ENCODE results near the gene ARHGEF17.

The ARHGEF17 gene, protein sequence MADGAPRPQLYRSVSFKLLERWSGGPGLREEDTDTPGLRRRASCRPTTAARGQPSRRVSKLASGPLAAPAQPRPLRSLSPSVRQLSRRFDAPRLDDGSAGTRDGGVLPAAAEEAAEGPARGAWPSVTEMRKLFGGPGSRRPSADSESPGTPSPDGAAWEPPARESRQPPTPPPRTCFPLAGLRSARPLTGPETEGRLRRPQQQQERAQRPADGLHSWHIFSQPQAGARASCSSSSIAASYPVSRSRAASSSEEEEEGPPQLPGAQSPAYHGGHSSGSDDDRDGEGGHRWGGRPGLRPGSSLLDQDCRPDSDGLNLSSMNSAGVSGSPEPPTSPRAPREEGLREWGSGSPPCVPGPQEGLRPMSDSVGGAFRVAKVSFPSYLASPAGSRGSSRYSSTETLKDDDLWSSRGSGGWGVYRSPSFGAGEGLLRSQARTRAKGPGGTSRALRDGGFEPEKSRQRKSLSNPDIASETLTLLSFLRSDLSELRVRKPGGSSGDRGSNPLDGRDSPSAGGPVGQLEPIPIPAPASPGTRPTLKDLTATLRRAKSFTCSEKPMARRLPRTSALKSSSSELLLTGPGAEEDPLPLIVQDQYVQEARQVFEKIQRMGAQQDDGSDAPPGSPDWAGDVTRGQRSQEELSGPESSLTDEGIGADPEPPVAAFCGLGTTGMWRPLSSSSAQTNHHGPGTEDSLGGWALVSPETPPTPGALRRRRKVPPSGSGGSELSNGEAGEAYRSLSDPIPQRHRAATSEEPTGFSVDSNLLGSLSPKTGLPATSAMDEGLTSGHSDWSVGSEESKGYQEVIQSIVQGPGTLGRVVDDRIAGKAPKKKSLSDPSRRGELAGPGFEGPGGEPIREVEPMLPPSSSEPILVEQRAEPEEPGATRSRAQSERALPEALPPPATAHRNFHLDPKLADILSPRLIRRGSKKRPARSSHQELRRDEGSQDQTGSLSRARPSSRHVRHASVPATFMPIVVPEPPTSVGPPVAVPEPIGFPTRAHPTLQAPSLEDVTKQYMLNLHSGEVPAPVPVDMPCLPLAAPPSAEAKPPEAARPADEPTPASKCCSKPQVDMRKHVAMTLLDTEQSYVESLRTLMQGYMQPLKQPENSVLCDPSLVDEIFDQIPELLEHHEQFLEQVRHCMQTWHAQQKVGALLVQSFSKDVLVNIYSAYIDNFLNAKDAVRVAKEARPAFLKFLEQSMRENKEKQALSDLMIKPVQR (N-terminal part only)

DNA sequence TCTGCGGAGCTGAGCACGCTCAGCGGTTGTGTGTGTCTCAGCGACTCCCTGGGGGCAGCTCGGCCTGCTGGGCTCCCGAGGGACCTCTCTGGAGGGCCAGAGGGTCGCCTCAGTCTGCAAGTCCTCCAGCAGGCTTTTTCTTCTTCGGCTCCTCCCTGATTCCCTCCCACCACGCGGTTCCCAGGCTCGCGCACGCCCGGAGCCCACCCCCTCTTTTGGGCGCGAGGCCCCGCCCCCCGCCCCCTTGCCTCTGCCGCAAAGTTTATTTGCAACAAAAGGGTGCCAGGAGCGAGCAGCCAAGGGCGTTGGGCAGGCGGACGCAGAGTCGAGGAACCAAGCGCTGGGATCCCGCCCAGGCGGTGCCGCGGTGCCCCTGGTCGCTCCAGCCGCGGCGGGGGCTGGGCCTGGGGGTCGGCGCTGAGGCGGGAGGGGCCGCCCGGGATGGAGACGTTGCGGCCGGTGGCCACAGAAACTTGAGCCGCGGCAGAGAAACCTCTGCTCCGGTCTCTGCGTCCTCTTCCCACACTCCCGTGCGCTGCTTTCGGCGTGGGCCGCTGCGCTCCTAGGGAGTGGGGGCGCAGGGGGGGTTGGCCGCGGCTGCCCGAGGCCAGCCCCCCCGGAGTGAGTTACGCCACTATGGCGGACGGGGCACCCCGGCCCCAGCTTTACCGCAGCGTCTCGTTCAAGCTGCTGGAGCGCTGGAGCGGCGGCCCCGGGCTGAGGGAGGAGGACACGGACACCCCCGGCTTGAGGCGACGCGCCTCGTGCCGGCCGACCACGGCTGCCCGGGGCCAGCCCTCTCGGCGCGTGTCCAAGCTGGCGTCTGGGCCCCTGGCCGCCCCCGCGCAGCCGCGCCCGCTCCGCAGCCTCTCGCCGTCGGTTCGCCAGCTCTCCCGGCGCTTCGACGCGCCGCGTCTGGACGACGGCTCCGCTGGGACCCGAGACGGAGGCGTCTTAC lies at the start of gene ARHGEF17:
TSS of gene ARHGEF17 (plus strand) at position 274 of the 958 bp plus-strand sequence. CDS start at position 637, 363 bp downstream.
- peak within 1 kb of the TSS; percentile 88 for H3K4me3 Mint-ChIP-seq
- H3K4me1 Mint-ChIP-seq (ENCODE audit: low read depth) = peaks cover 6% of the 10 kb centered on the region
- no peaks in the 10 kb centered on the region for H3K9me3 Mint-ChIP-seq
- DNase-seq (ENCODE audit: low spot score) = peak; percentile 10
- peak within 1 kb of the TSS; percentile 78 for H3K27ac Mint-ChIP-seq
- no peaks in the 10 kb centered on the region for H3K36me3 Mint-ChIP-seq (ENCODE audit: low read depth)
- H3K27me3 Mint-ChIP-seq (ENCODE audit: low read depth) = peaks cover 34% of the 10 kb centered on the region

DNA sequence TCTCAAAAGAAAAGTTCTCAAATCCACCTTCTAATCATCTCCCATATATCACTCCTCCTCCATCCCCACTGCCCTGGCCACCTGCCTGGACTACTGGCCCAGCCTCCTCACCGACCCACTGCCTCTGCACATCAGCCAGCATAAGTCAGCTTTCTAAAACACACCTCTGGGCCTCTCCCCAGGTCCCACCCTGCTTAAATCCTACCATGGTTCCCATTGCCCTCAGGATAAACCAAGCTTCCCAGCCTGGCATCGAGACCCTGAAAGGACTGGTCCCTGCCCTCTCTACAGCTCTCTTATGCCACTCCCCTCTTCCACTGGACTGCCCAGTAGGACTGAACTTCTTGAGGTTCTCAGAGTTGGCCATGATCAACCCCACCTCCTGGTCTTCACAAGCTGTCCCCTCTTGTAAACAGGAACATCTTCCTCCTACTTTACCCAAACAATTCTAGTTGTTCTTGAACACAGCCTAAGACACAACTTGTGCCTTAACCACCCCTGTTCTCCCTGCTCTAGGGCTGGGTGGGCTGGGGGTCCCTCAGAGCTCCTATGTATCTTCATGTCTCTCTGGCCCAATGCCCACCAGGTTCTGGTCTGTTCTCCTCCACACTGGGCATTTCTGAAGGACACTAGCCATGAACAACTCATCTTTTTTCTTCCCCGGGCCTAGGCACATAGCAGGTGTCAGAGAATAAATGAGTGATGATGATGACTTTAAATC lies 48.5 kb upstream of the ARHGEF17 start:
- no peak overlapping the region for H3K27ac Mint-ChIP-seq
- no peaks in the 10 kb centered on the region for H3K4me1 Mint-ChIP-seq (ENCODE audit: low read depth)

DNA sequence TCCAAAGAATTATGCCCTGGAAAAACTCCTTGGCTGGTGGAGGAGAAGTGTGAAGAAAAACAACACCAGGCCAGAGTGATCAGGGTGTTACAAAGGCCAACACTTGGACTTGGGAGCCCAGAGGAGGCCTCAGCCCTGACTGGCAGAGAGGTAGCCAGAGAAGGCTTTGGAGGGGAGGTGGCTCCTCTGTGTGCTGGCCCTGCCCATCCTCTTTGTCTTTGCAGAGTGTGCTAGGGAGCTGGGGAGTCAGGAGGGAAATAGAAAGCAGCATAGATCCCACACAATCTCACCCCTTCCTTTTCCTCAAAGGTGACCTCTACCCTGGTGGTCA lies 48.0 kb upstream of the ARHGEF17 start:
- Mint-ChIP-seq H3K27me3 (ENCODE audit: low read depth) (peaks cover 29% of the 10 kb centered on the region), H3K36me3 (ENCODE audit: low read depth) (no peaks in the 10 kb centered on the region)

More for the DNA sequence above, 48.5 kb upstream of the ARHGEF17 start:
- Mint-ChIP-seq H3K36me3 (ENCODE audit: low read depth) (no peaks in the 10 kb centered on the region), H3K27me3 (ENCODE audit: low read depth) (peaks cover 23% of the 10 kb centered on the region), H3K4me3 (no peak overlapping the region), H3K9me3 (no peaks in the 10 kb centered on the region)
- DNase-seq (ENCODE audit: low spot score) = no peak

DNA sequence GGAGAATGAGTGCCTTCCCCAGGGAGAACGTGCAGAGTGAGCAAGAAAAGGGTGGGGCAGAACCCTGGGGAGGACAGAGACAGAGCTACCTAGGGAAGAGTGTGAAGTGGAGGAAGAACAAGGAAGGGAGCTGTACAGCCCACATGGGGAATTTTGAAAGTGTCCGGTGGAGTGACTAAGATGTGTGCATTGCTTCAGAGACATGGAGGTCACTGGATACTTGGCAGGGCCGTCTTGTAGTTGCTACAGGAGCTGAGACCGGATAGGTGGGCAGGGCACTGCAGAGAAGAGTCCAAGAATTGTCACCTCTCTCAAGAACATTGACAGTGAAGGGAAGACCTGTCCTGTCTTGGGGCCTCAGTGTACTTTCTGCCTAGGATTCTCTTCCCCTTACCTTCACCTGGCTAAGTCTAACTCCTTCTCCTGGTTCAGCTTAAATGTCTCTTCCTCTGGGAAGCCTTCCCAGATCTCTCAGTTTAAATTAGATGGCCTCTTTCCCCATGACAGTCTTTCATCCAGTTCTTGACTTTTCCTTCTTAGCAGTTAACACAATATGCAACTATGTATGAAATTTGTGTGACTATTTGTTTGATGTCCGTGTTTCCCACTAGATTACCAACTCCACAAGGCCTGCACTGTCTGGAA lies 45.1 kb upstream of the ARHGEF17 start:
- no peak for DNase-seq (ENCODE audit: low spot score)
- Mint-ChIP-seq H3K36me3 (ENCODE audit: low read depth) (no peaks in the 10 kb centered on the region), H3K4me3 (no peak overlapping the region), H3K4me1 (ENCODE audit: low read depth) (no peaks in the 10 kb centered on the region), H3K27me3 (ENCODE audit: low read depth) (peaks cover 40% of the 10 kb centered on the region), H3K9me3 (no peaks in the 10 kb centered on the region), H3K27ac (no peak overlapping the region)

More for the DNA sequence above, 48.0 kb upstream of the ARHGEF17 start:
- Mint-ChIP-seq H3K4me3 (no peak overlapping the region), H3K27ac (no peak overlapping the region), H3K4me1 (ENCODE audit: low read depth) (no peaks in the 10 kb centered on the region), H3K9me3 (no peaks in the 10 kb centered on the region)
- no peak for DNase-seq (ENCODE audit: low spot score)

DNA sequence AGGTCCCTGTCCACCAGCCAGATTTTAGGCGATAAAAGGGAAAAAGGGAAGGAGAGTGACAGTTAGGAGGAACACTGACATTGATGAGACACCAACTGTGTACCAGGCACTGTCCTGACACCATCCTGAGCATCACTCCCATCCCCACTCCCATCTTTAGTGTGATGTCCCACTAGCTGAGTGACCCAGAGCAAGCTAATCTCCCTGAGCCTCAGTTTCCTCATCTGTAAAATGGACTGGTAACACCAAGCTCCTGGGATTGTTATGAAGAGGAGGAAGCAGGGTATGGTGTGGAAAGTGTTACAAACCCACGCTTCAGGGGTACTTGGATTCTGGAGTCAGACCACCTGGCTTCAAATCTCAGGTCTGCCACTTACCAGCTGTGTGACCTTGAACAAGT lies 44.4 kb upstream of the ARHGEF17 start:
- H3K9me3 Mint-ChIP-seq = no peaks in the 10 kb centered on the region
- no peaks in the 10 kb centered on the region for H3K4me1 Mint-ChIP-seq (ENCODE audit: low read depth)
- no peak overlapping the region for H3K4me3 Mint-ChIP-seq
- no peak overlapping the region for H3K27ac Mint-ChIP-seq
- H3K27me3 Mint-ChIP-seq (ENCODE audit: low read depth) = peaks cover 40% of the 10 kb centered on the region
- H3K36me3 Mint-ChIP-seq (ENCODE audit: low read depth) = no peaks in the 10 kb centered on the region
- DNase-seq (ENCODE audit: low spot score) = no peak

DNA sequence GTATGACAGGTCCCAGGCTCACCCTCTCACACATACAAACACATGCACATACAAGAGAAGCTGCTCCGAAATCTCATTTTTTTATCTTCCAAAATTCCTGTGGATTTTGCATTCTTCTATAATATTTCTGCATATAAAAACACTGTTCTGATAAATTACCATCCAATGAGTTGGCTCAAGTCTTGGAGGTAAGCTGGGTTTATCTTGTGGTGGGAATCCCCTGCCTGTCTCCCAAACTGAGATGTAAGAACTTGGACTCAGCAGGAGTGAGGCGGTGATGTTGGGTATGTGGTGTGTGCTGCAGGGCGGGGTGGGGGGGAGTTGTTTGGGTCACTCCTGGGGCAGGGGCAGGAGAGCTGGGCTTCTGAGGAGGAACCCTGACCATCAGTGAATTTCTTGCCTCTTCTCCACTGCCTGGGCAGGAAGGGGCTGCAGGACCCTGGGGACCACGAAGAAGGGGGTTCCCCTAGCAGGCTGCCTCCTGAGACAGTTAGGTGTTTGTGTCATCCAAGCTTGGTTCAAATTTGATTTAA lies 42.7 kb upstream of the ARHGEF17 start:
- Mint-ChIP-seq H3K4me1 (ENCODE audit: low read depth) (no peaks in the 10 kb centered on the region), H3K36me3 (ENCODE audit: low read depth) (no peaks in the 10 kb centered on the region), H3K4me3 (no peak overlapping the region), H3K9me3 (no peaks in the 10 kb centered on the region), H3K27me3 (ENCODE audit: low read depth) (peaks cover 40% of the 10 kb centered on the region), H3K27ac (no peak overlapping the region)
- no peak for DNase-seq (ENCODE audit: low spot score)

DNA sequence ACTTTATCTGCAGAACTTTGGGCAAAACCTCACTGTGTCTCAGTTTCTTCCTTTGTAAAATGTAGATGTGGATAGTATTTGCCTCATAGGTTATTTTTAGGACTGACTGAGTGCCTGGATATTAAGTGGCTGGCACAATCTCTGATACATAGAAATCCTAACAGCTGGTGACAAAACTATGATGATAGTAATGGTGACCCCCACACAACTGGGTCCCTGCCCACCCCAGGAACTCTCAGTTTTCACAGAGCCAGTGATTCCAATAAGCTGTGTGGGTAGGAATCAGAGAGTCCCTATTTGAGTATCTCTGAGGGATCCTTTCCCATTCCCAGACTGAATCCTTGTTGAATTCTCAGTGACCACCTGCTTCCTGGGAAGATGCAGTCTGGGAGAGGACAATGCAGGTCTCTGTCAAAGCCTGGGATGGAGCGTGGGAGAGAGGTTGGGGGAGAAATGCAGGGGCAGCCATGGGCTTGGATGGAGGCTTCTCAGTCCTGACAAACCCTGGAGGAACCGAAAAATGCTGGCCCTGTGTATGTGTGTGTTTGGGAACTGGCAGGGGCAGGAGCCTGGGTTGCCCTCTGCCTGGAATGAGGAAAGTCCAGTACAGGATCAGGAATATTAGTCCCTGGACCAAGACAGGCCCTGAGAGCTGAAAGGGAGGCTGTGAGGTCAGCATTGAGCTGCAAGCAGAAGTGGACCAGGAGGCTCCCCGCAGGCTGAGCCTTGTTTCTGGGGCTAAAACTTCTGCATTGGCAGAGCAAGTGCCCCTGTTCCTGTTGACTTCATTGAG lies 42.0 kb upstream of the ARHGEF17 start:
- no peaks in the 10 kb centered on the region for H3K4me1 Mint-ChIP-seq (ENCODE audit: low read depth)
- H3K9me3 Mint-ChIP-seq = no peaks in the 10 kb centered on the region
- no peaks in the 10 kb centered on the region for H3K36me3 Mint-ChIP-seq (ENCODE audit: low read depth)
- H3K27me3 Mint-ChIP-seq (ENCODE audit: low read depth) = peaks cover 40% of the 10 kb centered on the region
- no peak overlapping the region for H3K4me3 Mint-ChIP-seq
- H3K27ac Mint-ChIP-seq = no peak overlapping the region
- no peak for DNase-seq (ENCODE audit: low spot score)

DNA sequence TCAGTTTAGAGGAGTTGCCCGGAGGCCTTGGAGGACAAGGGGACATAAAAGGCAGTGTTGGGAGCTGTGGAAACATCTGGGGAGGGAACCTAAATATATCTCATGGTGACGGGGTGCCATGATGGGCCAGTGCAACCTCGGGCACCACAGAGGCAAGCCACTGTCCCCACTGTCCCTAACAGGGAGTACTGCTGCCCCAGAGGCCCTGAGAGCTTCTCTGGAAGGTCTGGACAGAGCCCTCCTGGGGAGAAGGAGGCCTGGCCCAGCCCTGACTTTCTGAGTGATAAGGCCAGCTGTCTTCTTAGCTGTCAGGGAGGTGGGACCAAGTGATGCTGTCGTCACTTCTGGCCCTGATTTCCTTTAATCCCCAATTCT lies 41.4 kb upstream of the ARHGEF17 start:
- no peak for DNase-seq (ENCODE audit: low spot score)

DNA sequence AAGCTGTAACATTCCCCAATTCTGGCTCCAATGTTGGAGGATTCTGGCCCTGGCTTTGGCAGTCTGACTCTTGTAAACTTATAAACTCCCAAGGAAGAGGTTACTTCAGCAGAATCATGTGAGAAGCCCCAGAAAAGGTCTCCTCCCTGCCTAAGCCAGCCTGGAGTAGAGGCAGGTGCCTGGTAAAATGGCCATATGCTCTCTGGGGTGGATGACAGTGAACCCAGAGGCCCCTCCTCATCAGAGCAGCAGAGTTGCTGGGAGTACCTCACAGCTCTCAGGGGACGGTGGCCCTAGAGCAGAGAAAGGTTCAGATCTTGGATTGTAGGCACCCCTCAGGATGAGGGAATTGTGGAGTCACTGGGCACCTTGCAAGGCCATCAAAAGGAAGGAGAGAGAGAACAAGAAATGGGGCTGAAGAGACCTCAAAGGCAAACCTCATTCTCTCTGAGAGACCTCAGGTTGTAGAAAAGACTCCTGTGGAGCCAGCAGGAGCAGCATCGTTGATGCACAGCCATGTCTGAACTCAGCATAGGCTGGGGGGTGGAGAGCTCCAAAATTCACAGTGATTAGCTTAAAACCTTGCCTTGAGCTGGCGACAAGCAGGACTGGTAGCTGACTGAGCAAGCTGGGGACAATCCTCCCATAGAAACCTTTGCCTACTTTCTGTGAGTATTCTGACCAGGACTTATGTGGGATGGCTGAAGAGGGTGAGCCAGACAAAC lies 40.8 kb upstream of the ARHGEF17 start:
- H3K36me3 Mint-ChIP-seq (ENCODE audit: low read depth) = no peaks in the 10 kb centered on the region
- no peaks in the 10 kb centered on the region for H3K9me3 Mint-ChIP-seq
- no peak overlapping the region for H3K4me3 Mint-ChIP-seq
- H3K4me1 Mint-ChIP-seq (ENCODE audit: low read depth) = no peaks in the 10 kb centered on the region
- peaks cover 35% of the 10 kb centered on the region for H3K27me3 Mint-ChIP-seq (ENCODE audit: low read depth)
- H3K27ac Mint-ChIP-seq = no peak overlapping the region
- DNase-seq (ENCODE audit: low spot score) = no peak

More for the DNA sequence above, 41.4 kb upstream of the ARHGEF17 start:
- Mint-ChIP-seq H3K4me3 (no peak overlapping the region), H3K9me3 (no peaks in the 10 kb centered on the region), H3K27me3 (ENCODE audit: low read depth) (peaks cover 40% of the 10 kb centered on the region), H3K4me1 (ENCODE audit: low read depth) (no peaks in the 10 kb centered on the region), H3K27ac (no peak overlapping the region), H3K36me3 (ENCODE audit: low read depth) (no peaks in the 10 kb centered on the region)

DNA sequence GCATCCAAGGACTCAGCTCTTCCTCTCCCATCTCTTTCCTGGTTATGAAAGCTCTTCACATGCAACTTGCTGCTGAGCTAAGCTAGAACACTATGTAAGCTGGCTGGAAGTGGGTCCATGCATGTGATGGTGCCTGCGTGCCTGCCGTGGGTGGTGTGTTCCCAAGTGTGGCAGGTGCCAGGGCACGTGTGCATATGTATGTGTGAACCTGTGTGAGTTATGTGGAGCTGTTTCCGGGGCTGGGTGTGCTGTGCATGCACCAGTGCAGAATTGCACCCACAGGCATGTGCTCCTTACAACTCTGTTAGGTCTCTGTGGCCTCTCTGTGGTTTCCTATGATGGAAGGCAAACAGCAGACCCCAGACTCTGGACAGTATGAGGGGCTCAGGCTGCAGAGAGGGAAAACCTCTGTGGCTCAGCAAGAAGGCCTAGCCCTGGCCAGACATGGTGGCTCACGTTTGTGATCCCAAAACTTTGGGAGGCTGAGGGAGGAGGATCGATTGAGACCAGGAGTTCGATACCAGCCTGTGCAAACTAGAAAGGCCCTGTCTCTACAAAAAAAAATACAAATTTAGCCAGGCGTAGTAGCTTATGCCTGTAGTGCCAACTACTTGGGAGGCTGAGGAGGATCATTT lies 40.1 kb upstream of the ARHGEF17 start:
- Mint-ChIP-seq H3K27ac (no peak overlapping the region), H3K4me3 (no peak overlapping the region), H3K9me3 (no peaks in the 10 kb centered on the region), H3K36me3 (ENCODE audit: low read depth) (no peaks in the 10 kb centered on the region), H3K4me1 (ENCODE audit: low read depth) (no peaks in the 10 kb centered on the region), H3K27me3 (ENCODE audit: low read depth) (peaks cover 29% of the 10 kb centered on the region)
- no peak for DNase-seq (ENCODE audit: low spot score)
